K562 (cell line): ENCODE data around the gene LEO1. TPM values are rescaled to one million over a fixed set of nuclear protein-coding genes. Genes with fewer than 3 reads are reported as not detected.

ENCODE experiments used
- ATAC-seq: fragments of 200-7000 bp; cut with Tn5 transposase; 3 replicates; pipeline ENCODE4 v1.9.1; 2020; ENCODE audit warnings: moderate library complexity
- BruUV-seq: library from RNA; stranded (reverse); fragments of 400-500 nt; replicated peaks from 2 replicates; lab custom pipeline; 2021; lab: Mats Ljungman, UMichigan
- CTCF ChIA-PET: fragments of 300-600 bp; formaldehyde crosslinking; extraction: SDS; loops from one replicate; lab custom pipeline; 2021; ENCODE audit warnings: low intra/inter-chr PET ratio; lab: Yijun Ruan, JAX
- POLR2A ChIA-PET: fragments of 300-600, 350-650 bp; sonication (Branson Sonifier 250); formaldehyde crosslinking; extraction: SDS; loops from one replicate; lab custom pipeline; 2021; ENCODE audit warnings: antibody characterized with exemption, inconsistent platforms; lab: Yijun Ruan, JAX
- DNase-seq, 4 experiments: peaks; one replicate each; pipeline versions ENCODE4 v3.0.0 to v3.0.0-alpha.2; 2011 to 2018; ENCODE audit warnings: low spot score in 3 of 4, mixed read lengths in 3 of 4; ENCODE audit errors: extremely low read depth in 1 of 4
- FAIRE-seq: peaks from 2 replicates; lab custom pipeline; 2011; peaks lifted over from hg19 to GRCh38; lab: Jason Lieb, UNC
- H2AFZ ChIP-seq: 2 replicates; pipeline ENCODE4 v1.6.0; 2011; ENCODE audit warnings: low read depth, low read length, control low read depth, inconsistent platforms
- H3K27ac ChIP-seq: fragments of 200-600 bp; 3 replicates; pipeline ENCODE4 v1.8.0; 2011; ENCODE audit warnings: low read depth, mild to moderate bottlenecking, control low read depth, inconsistent platforms, low read length, moderate library complexity, mixed read lengths; ENCODE audit errors: extremely low read depth
- H3K27me3 ChIP-seq, 2 experiments: fragments of 300-600 bp in 1 of 2; 2 replicates in 1 of 2; 3 replicates in 1 of 2; pipeline versions ENCODE4 v1.6.0 to v1.8.0; 2011; ENCODE audit warnings: inconsistent platforms in 2 of 2, low read length in 2 of 2, mild to moderate bottlenecking in 1 of 2, mixed read lengths in 1 of 2, moderate library complexity in 1 of 2; ENCODE audit not compliant: control insufficient read depth in 2 of 2, insufficient read depth in 2 of 2
- H3K36me3 ChIP-seq: fragments of 300-600 bp; 3 replicates; pipeline ENCODE4 v1.8.0; 2011; ENCODE audit warnings: mild to moderate bottlenecking, low read length, inconsistent platforms; ENCODE audit not compliant: control insufficient read depth, insufficient read depth
- H3K4me1 ChIP-seq, 2 experiments: fragments of 200-600 bp in 1 of 2; replicated peaks in 1 of 2; 2 replicates in 1 of 2; 3 replicates in 1 of 2; pipeline versions ENCODE4 v1.5.1 to v1.8.0; 2011; ENCODE audit warnings: inconsistent platforms in 2 of 2, low read length in 2 of 2, mild to moderate bottlenecking in 1 of 2, mixed read lengths in 1 of 2, moderate library complexity in 1 of 2; ENCODE audit not compliant: control insufficient read depth in 2 of 2, insufficient read depth in 2 of 2
- H3K4me2 ChIP-seq: 2 replicates; pipeline ENCODE4 v1.6.1; 2011; ENCODE audit warnings: low read length, control low read depth, inconsistent platforms, mixed read lengths; ENCODE audit not compliant: insufficient read depth
- H3K4me3 ChIP-seq: fragments of 200-600 bp; sonication (generic), shearing (Covaris generic); 2 replicates; pipeline ENCODE4 v1.5.1; 2016; ENCODE audit warnings: control low read depth, inconsistent platforms
- H3K79me2 ChIP-seq: fragments of 200-600 bp; 3 replicates; pipeline ENCODE4 v1.8.0; 2011; ENCODE audit warnings: low read length, inconsistent platforms; ENCODE audit not compliant: control insufficient read depth, insufficient read depth
- H3K9ac ChIP-seq, 2 experiments: 2 replicates each; pipeline versions ENCODE4 v1.6.0 to v1.6.1; 2011; ENCODE audit warnings: low read depth in 2 of 2, low read length in 2 of 2, control low read depth in 1 of 2, inconsistent platforms in 1 of 2, mild to moderate bottlenecking in 1 of 2, mixed read lengths in 1 of 2; ENCODE audit not compliant: insufficient read depth in 1 of 2
- H3K9me1 ChIP-seq: one replicate; pipeline ENCODE4 v1.6.0; 2011; ENCODE audit warnings: inconsistent platforms, mild to moderate bottlenecking, low read length, moderate library complexity; ENCODE audit not compliant: control insufficient read depth, insufficient read depth
- H3K9me3 ChIP-seq: replicated peaks from 2 replicates; pipeline ENCODE4 v1.5.1; 2011; ENCODE audit warnings: low read depth, low read length, inconsistent platforms; ENCODE audit not compliant: control insufficient read depth, insufficient read depth
- H4K20me1 ChIP-seq: replicated peaks from 2 replicates; pipeline ENCODE4 v1.6.1; 2011; ENCODE audit warnings: low read length, inconsistent platforms, mixed read lengths; ENCODE audit not compliant: control insufficient read depth, insufficient read depth
- PHB ChIP-seq: fragments of 250-450 bp; sonication (Bioruptor Pico); IDR thresholded peaks from 2 replicates; pipeline ENCODE4 v1.5.0; 2021
- SPI1 ChIP-seq: IDR thresholded peaks from 2 replicates; pipeline ENCODE4 v1.6.1; 2011; ENCODE audit warnings: low read depth, low read length, control low read depth, borderline replicate concordance
- WGBS: fragments of 100-300 bp; shearing (Covaris generic); methylation state at CpG from one replicate; pipeline ENCODE4 v1.1.6; 2016; ENCODE audit warnings: low coverage, mixed read lengths; ENCODE audit not compliant: insufficient coverage; ENCODE audit errors: missing lambda C conversion rate; 5-methylcytosine and 5-hydroxymethylcytosine counted together
- in situ Hi-C: fragments of 300-500 bp; cut with MboI; formaldehyde crosslinking; loops from 4 replicates; pipeline ENCODE4 v1.15.0; 2018; ENCODE audit warnings: inconsistent platforms, mixed read lengths
- intact Hi-C: fragments of 100-400 bp; cut with micrococcal nuclease; formaldehyde crosslinking; loops from 2 replicates; pipeline ENCODE4 v1.14.2; 2022
- polyA plus RNA-seq, 8 experiments: library from polyadenylated mRNA; depleted of rRNA in 4 of 8; stranded (reverse) in 5 of 8; unstranded in 3 of 8; fragments of >200 nt; fragmentation: Nextera tagmentation in 2 of 8; fragmentation: Illumina TruSeq in 1 of 8; extraction: Ambion mirVana in 2 of 8; extraction: Trizol in 1 of 8; gene quantifications; 2 replicates each; pipeline versions ENCODE4 v1.2.1 to v1.2.3, GENCODE V29; 2011 to 2014; ENCODE audit warnings: inconsistent platforms in 1 of 8, missing spikeins in 1 of 8
- total RNA-seq, 7 experiments: library from RNA; depleted of rRNA in 6 of 7; stranded (reverse); fragments of >200 nt in 6 of 7; fragmentation: Illumina TruSeq in 2 of 7; extraction: Trizol in 2 of 7; gene quantifications; 2 replicates each; pipeline versions ENCODE4 v1.2.1 to v1.2.3, GENCODE V29; 2011 to 2021; ENCODE audit warnings: low replicate concordance in 1 of 7
- TF ChIP-seq, protein P1 (sequence below): sonication (generic); IDR thresholded peaks from 2 replicates; pipeline ENCODE4 v1.6.1; 2016
- TF ChIP-seq, protein P2 (sequence below): fragments of 250-450 bp; sonication (Bioruptor Pico); IDR thresholded peaks from 2 replicates; pipeline ENCODE4 v1.5.0; 2022; ENCODE audit warnings: mild to moderate bottlenecking

Gene LEO1
- total and polyA plus RNA-seq, 9 of the 15 experiments (the other 6 are each of a cell fraction or from before 2014, with no cell fraction given) = 8.4 to 48.3 (median 37.9) TPM

GRCh38 chr15:51935466-51936104, 36.0 kb downstream of the LEO1 start:
- H3K9me1 ChIP-seq = no peaks in the 10 kb centered on the region
- no peak overlapping the region for H3K4me3 ChIP-seq
- no peak overlapping the region for H2AFZ ChIP-seq
- ChIA-PET POLR2A (interaction anchor here (0.6 to 1.8 kb wide), 3 partner anchors 11 to 143 kb away, joined by 3 to 6 read pairs (median 3); no protein-coding TSS in a partner anchor), CTCF (no interaction called here)
- ATAC-seq (no peak), DNase-seq (no peak), FAIRE-seq (peak; percentile 26)
- no peaks in the 10 kb centered on the region for H4K20me1 ChIP-seq
- TF ChIP-seq PHB (CRISPR knock-in tag) (no peak), SPI1 (0 out of 2 replicates have a peak, but pooled peaks have one; percentile 54)
- TF ChIP-seq, protein P1, sequence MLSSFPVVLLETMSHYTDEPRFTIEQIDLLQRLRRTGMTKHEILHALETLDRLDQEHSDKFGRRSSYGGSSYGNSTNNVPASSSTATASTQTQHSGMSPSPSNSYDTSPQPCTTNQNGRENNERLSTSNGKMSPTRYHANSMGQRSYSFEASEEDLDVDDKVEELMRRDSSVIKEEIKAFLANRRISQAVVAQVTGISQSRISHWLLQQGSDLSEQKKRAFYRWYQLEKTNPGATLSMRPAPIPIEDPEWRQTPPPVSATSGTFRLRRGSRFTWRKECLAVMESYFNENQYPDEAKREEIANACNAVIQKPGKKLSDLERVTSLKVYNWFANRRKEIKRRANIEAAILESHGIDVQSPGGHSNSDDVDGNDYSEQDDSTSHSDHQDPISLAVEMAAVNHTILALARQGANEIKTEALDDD = peak; percentile 20; the same call in 1 of the 2 replicates
- TF ChIP-seq, protein P2, sequence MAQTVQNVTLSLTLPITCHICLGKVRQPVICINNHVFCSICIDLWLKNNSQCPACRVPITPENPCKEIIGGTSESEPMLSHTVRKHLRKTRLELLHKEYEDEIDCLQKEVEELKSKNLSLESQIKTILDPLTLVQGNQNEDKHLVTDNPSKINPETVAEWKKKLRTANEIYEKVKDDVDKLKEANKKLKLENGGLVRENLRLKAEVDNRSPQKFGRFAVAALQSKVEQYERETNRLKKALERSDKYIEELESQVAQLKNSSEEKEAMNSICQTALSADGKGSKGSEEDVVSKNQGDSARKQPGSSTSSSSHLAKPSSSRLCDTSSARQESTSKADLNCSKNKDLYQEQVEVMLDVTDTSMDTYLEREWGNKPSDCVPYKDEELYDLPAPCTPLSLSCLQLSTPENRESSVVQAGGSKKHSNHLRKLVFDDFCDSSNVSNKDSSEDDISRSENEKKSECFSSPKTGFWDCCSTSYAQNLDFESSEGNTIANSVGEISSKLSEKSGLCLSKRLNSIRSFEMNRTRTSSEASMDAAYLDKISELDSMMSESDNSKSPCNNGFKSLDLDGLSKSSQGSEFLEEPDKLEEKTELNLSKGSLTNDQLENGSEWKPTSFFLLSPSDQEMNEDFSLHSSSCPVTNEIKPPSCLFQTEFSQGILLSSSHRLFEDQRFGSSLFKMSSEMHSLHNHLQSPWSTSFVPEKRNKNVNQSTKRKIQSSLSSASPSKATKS = no peak
- no peaks in the 10 kb centered on the region for H3K9me3 ChIP-seq
- no peaks in the 10 kb centered on the region for H3K4me1 ChIP-seq
- 66% methylated on average over 5 of the region's 5 CpGs for WGBS
- H3K4me2 ChIP-seq = no peak overlapping the region
- no peaks in the 10 kb centered on the region for H3K79me2 ChIP-seq
- H3K27ac ChIP-seq = no peak overlapping the region
- intact Hi-C loops = no loop called here
- peaks cover 39% of the 10 kb centered on the region; the same call in 1 of the 3 replicates for H3K36me3 ChIP-seq
- no peak overlapping the region for H3K9ac ChIP-seq
- in situ Hi-C loops = no loop called here
- BruUV-seq = no TSS peak
- no peaks in the 10 kb centered on the region for H3K27me3 ChIP-seq
